ENCODE measurements around the gene PTCRA. TPM values are rescaled to one million over a fixed set of nuclear protein-coding genes. Genes with fewer than 3 reads are reported as not detected.

The PTCRA gene
- total and polyA plus RNA-seq, 8 donors, result 0.66 TPM; not detected in 7

DNA sequence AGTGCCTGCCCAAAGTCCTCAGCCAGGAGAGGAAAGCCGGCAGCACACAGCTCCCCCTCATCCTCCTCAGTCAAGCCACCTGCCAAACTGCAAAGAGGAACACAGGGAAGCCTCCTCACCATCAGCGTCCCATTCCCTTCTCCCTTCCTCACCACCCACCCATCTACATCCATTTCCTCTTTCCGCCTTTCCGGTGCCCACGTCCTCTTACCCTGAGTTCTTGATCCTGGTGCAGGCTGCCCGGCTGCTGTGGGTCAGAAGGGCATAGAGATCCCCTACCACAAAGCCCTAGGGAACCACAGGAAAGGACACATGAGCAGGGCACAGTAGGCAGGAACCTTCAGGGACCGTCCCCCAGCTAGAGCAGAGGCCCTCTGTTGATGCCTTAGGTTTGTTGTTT lies 50.7 kb downstream of the PTCRA start:
- TF ChIP-seq, protein P1, sequence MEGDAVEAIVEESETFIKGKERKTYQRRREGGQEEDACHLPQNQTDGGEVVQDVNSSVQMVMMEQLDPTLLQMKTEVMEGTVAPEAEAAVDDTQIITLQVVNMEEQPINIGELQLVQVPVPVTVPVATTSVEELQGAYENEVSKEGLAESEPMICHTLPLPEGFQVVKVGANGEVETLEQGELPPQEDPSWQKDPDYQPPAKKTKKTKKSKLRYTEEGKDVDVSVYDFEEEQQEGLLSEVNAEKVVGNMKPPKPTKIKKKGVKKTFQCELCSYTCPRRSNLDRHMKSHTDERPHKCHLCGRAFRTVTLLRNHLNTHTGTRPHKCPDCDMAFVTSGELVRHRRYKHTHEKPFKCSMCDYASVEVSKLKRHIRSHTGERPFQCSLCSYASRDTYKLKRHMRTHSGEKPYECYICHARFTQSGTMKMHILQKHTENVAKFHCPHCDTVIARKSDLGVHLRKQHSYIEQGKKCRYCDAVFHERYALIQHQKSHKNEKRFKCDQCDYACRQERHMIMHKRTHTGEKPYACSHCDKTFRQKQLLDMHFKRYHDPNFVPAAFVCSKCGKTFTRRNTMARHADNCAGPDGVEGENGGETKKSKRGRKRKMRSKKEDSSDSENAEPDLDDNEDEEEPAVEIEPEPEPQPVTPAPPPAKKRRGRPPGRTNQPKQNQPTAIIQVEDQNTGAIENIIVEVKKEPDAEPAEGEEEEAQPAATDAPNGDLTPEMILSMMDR (IDR thresholded peaks at IDR 0.05), result no peak
- ATAC-seq (no peak), DNase-seq (peak in 1 of 6 donors; percentile 40), FAIRE-seq (no peak)
- intact Hi-C loops (cut with DNase I), result no loop called here
- Histone ChIP-seq H3K4me3 (no peak overlapping the region), H3K4me1 (peaks cover 0 to 6% (median 0%) of the 10 kb centered on the region in 3 donors), H3K27me3 (no peaks in the 10 kb centered on the region), H3K9me3 (no peaks in the 10 kb centered on the region), H3K27ac (no peak overlapping the region), H3K36me3 (peaks cover 0 to 35% (median 14%) of the 10 kb centered on the region in 3 donors)
- 79 to 85% methylated on average over 7 of the region's 7 CpGs for WGBS, 2 donors

DNA sequence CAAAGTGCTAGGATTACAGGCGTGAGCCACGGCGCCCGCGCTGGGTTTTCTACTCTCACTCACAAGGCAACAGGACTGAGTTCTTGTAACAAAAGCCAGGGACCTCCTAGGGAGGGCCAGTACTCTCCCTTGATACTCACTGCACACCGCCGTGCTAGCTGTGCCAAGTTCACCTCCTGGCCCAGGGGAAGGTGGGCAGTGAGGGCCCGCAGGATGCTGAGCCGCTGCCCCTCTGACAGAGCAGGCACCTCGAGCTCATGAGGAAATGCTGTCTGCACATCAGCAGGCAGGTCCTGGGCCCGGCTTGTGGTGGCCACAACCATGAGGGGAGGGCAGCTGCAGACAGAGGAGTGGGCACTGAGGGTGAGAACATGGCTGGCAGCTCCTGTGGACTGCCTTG lies 51.4 kb downstream of the PTCRA start:
- ATAC-seq (no peak), FAIRE-seq (no peak)
- intact Hi-C loops (cut with DNase I), result no loop called here

DNA sequence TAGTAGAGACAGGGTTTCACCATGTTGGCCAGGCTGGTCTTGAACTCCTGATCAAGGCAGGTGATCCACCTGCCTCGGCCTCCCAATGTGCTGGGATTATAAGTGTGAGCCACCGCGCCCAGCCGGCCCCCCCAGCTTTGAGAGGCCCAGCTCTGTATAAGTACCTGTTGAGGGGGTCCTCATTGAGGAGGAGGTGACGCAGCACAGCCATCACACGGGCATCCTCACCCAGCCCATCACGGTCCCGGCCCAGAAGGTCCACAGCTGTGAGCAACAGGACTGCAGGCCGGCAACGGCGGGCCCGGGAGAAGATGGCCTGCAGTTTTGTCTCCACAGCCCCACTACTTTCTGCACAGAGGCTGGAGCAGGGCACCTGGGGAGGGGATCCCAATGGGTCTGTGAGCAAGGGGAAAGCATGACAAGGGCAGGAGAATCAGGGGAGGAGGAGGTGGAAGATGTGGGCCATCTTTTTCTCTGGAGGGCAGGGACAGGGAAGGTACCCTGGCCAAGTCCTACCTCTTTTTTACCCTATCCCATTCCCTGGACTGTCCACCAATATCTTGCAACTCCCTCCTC lies 52.4 kb downstream of the PTCRA start:
- 88 to 98% methylated on average over 12 of the region's 12 CpGs for WGBS, 2 donors
- DNase-seq (peak in 1 of 6 donors; percentile 84), FAIRE-seq (no peak), ATAC-seq (peak in 1 of 4 donors; percentile 1)
- Histone ChIP-seq H3K27me3 (no peaks in the 10 kb centered on the region), H3K9me3 (no peaks in the 10 kb centered on the region), H3K4me3 (no peak overlapping the region), H3K4me1 (no peaks in the 10 kb centered on the region), H3K27ac (no peak overlapping the region), H3K36me3 (peaks cover 0 to 35% (median 14%) of the 10 kb centered on the region in 3 donors)
- intact Hi-C loops (cut with DNase I), result no loop called here
- TF ChIP-seq, protein P1 (IDR thresholded peaks at IDR 0.05), result no peak

More for the DNA sequence above, 51.4 kb downstream of the PTCRA start:
- peak in 2 of 6 donors; percentile 41 to 79 for DNase-seq
- Histone ChIP-seq H3K9me3 (no peaks in the 10 kb centered on the region), H3K36me3 (peaks cover 0 to 35% (median 14%) of the 10 kb centered on the region in 3 donors), H3K27ac (no peak overlapping the region), H3K4me3 (no peak overlapping the region), H3K27me3 (no peaks in the 10 kb centered on the region), H3K4me1 (peaks cover 0 to 1% (median 0%) of the 10 kb centered on the region in 3 donors)
- TF ChIP-seq, protein P1 (IDR thresholded peaks at IDR 0.05), result no peak
- 91 to 98% methylated on average over 11 of the region's 11 CpGs for WGBS, 2 donors

DNA sequence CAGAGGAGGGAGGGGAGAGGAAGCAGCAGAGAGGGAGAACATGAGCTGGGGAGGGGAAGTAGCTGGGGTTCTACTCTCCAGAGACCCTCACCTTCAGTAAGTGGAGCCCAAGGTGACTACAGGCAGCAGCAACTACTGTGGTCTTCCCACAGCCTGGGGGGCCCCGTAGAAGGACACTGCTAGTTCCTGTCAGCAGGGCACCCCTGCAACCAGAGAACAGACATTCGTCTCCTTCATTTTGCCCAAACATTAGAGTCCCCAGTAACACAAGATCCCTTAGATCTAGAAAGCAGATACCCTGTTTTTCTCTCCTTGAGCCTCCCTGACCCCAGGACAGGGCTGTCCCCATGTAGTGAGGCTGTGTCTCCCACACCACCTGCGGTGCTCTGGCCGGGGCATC lies 52.9 kb downstream of the PTCRA start:
- no peak for FAIRE-seq
- H3K36me3 ChIP-seq, result peaks cover 0 to 30% (median 9%) of the 10 kb centered on the region in 3 donors
- no peaks in the 10 kb centered on the region for H3K4me1 ChIP-seq
- peak in 2 of 4 donors; percentile 7 to 10 for ATAC-seq
- intact Hi-C loops (cut with DNase I), result no loop called here
- TF ChIP-seq, protein P1 (IDR thresholded peaks at IDR 0.05), result no peak
- no peak overlapping the region for H3K27ac ChIP-seq
- peak in 1 of 6 donors; percentile 56 for DNase-seq
- no peaks in the 10 kb centered on the region for H3K27me3 ChIP-seq
- H3K4me3 ChIP-seq, result no peak overlapping the region
- WGBS, 2 donors, result 62 to 67% methylated on average over 4 of the region's 4 CpGs
- H3K9me3 ChIP-seq, result no peaks in the 10 kb centered on the region

DNA sequence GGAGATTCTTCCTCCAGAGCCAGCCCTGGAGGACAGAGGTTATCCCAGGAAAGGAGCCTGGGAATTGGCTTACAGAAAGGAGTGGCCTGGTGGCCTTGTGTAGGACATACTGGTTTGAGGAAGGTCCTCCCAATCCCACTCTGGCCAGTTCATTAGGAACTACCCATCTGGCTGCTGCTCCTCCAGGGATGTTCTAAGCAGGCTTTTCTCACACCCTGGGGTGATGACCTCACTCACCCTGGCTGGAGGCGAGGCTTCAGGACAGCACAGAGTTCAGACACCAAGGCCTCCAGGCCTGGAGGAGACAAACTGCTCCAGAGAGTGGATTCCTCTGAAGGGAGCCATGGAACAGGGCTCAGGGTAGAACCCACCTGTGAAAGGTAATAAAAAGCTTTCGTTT lies 53.6 kb downstream of the PTCRA start:
- intact Hi-C loops (cut with DNase I), result no loop called here
- ATAC-seq (peak in 3 of 4 donors; percentile 12 to 35 (median 21)), FAIRE-seq (no peak), DNase-seq (peak in 1 of 6 donors; percentile 70)
- no peak overlapping the region for H3K27ac ChIP-seq
- TF ChIP-seq, protein P1 (IDR thresholded peaks at IDR 0.05), result no peak
- no peak overlapping the region for H3K4me3 ChIP-seq
- WGBS, 2 donors, result 75 to 87% methylated on average over 2 of the region's 2 CpGs
- no peaks in the 10 kb centered on the region for H3K4me1 ChIP-seq
- H3K36me3 ChIP-seq, result peaks cover 0 to 23% (median 5%) of the 10 kb centered on the region in 3 donors
- H3K9me3 ChIP-seq, result no peaks in the 10 kb centered on the region
- H3K27me3 ChIP-seq, result no peaks in the 10 kb centered on the region

All from pancreas (tissue), 10 donors.